Fibroblast of mammary gland (primary cell): ENCODE data around the gene SLC6A17.

Experiments
- DNase-seq: peaks from one replicate; pipeline ENCODE4 v3.0.0-alpha.2; 2010; ENCODE audit warnings: low read depth
- H3K4me3 ChIP-seq: 2 replicates; pipeline ENCODE4 v1.5.1; 2011; ENCODE audit warnings: low read depth, mild to moderate bottlenecking, low read length, moderate library complexity; ENCODE audit not compliant: control insufficient read depth
- CTCF ChIP-seq: conservative IDR thresholded peaks from 2 replicates; pipeline ENCODE4 v1.5.1; 2011; ENCODE audit warnings: low read depth, low read length, inconsistent platforms; ENCODE audit not compliant: control insufficient read depth, insufficient read depth

SLC6A17 gene

DNA sequence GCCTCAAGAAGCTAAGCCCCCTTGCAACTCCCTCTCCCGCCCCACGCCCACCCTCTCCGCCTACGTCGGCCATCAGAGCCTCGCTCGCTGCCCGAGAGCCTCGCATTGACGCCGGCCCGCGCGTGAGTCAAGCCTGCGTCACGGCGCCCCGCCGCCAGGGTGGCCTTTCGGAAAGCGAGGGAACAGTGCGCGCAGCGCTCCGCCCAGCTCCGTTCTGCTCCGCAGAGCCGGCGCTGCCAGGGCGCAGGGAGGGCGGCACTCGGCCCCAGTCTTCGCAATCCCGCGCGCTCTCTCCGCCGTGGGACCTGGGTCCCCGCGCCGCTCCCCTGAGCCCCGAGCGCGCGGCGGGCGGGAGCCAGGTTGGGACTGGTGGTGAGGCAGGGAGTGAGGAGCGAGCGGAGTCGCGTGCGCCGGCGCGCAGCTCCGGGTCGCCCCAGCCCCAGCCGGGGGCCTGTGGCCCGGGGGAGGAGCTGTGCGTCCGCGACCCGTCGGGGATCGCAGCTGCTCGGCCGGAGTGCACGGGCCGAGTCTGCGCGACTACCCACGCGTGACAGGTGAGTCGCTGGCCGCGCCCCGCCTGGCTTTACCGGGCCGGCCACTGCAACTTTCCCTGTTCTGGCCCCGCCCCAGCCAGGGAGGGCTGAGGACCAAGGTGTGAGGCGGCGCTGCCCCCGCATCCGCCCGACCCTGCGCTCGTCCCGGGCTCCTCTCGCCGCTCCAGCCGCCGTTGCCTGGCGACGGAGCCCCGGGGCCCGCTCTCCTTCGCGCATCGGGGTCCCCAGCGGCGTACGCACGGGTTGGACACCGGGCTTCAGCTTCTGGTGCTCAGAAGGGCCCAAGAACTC lies at the start of gene SLC6A17:
TSS of gene SLC6A17 (plus strand) at position 165 of the 845 bp plus-strand sequence. CDS start 16,436 bp downstream, outside the sequence.
- H3K4me3 ChIP-seq, result no peak within 1 kb of the TSS
- TF ChIP-seq CTCF, result no peak
- DNase-seq, result peak; percentile 64

GRCh38 chr1:110102081-110102480 lies 48.2 kb upstream of the SLC6A17 start:
- DNase-seq, result no peak
- H3K4me3 ChIP-seq, result no peak overlapping the region
- TF ChIP-seq CTCF, result no peak

DNA sequence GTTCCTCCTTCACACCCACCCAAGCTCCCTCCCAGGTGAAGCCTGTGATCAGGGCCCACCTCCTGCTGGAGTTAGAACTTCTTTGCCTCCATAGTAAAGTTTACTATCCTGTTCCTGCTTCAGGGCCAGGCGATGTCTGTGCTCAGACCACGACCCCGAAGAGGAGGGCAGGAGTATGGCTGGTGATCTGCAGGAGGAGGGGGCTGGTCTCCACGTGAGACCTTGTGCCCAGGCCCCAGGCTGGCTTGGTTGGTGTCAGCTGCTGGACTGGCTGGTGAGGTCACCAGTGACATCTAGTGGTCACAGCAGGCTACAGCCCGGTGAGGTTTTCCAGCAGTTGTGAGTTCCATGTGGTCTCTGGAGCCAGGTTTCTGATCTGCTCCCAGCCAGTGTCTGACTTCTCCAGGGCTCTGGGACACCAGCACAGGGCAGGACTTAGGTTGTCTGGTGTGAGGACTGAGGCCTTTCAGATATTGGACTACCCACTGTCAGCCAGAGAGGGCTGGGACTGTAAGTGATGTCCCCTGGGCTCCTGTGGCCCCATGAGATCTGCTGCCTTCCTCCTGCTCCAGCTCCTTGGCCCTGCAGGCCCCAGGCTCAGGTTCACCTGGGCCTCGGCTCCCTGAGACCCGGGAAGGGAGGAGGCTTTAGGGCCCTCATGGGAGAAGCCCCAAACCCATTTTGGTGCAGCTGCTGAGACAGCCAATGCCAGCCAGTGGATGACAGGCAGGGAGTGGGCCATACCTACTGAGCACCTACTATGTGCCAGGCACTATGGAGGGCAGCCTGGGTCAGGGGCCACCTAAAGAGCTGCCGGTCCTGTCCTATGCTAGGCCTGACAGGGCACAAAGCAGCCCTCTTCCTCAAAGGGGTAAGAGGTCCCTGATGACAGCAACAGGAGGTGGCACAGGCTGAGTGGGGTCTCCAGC lies 44.0 kb upstream of the SLC6A17 start:
- peak; percentile 93 for TF ChIP-seq CTCF
- DNase-seq, result peak; percentile 67
- H3K4me3 ChIP-seq, result no peak overlapping the region

DNA sequence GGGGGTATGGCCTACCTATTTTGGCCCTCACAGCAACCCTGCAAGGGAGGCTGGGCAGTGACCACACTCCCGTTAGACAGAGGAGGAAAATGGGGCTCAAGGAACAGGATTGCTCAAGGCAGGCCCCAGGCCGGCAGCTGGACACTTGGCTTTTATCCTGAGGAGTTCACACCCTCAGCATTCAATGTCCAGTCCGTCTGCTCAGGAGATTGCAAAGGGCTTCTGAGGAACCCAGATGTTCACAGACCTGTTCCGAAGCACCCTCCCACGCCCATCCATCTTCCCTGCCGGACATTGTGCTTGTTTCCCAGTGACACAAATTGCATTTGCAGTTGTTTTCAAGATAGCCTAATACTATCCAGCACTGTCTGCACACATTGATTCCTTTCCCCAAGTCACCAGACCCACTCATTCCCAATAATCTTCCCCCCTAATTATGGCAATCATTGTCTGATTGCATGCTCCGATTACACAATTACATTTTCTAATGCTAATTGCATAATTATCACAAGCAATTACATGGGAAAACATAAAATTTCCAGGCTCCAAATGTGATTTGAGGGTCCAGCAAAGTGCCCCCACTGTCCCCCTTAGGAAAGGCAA lies 42.3 kb upstream of the SLC6A17 start:
- no peak for TF ChIP-seq CTCF
- DNase-seq, result peak; percentile 4
- H3K4me3 ChIP-seq, result no peak overlapping the region

DNA sequence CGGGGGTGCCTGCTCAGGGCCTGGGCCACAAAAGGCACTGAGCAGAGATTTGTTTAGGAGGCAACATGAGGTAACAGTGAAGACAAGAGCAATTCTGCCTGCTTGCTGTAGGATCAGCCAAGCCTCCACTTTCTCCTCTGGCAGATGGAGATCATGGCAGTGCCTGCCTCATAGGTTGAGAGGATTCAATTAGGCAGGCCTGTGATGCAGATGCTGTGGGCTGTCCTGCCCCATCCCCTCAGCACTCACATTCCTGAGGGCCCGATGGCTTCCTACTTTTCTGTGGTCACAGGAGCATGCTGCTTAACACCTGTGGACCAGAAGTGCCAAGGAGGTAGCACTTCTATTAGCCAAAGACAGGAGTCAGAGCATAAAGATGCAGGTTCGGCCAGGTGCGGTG lies 39.2 kb upstream of the SLC6A17 start:
- TF ChIP-seq CTCF, result no peak
- DNase-seq, result no peak
- H3K4me3 ChIP-seq, result no peak overlapping the region

DNA sequence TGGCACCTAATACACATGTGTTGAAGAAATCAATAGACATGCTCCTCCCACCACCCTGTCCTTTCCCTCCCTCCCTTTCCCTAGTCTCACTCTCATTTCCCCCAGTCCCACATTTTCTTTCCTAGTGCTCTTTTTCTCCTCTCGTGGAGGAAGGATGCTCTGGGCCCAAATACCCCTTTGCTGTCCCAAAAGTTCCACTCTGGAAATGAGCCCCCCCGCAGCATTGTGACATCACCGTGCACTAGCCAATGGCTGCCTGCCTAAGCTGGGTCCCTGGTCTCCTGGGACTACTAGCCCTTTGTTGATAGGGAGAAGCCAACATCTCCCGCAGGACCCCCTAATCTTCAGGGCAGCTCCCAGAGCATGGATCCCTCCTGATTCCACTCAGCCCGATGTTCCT lies 38.2 kb upstream of the SLC6A17 start, which contains the start of gene UBL4B:
TSS of gene UBL4B (plus strand) at position 301 of the 400 bp plus-strand sequence. CDS start at position 393, 92 bp downstream.
- H3K4me3 ChIP-seq, result no peak within 1 kb of the TSS
- DNase-seq, result no peak
- no peak for TF ChIP-seq CTCF
